Hematopoietic multipotent progenitor cell treated with erythropoietin and hydrocortisone succinate and interleukin-3 and kit ligand, for 6 days (in vitro differentiated cells): Measurements from ENCODE around the gene RNH1.

Experiments used
- DNase-seq: peaks from one replicate; pipeline ENCODE4 v3.0.0-alpha.2; 2015

Gene RNH1

GRCh38 chr11:506995-507726, at the start of gene RNH1:
TSS of gene RNH1 (minus strand) at chr11:507242. CDS start at chr11:502162, 5,080 bp downstream.
- peak; percentile 96 for DNase-seq

- peak; percentile 59 for DNase-seq
These were observed 49.0 kb upstream of the RNH1 start for GRCh38 chr11:555780-556661.

GRCh38 chr11:555227-555779, 48.3 kb upstream of the RNH1 start:
- DNase-seq = no peak

- peak; percentile 83 for DNase-seq
These were observed 47.6 kb upstream of the RNH1 start for GRCh38 chr11:554428-555226.

GRCh38 chr11:553988-554340, 46.9 kb upstream of the RNH1 start:
- no peak for DNase-seq

- no peak for DNase-seq
These were observed 46.3 kb upstream of the RNH1 start for GRCh38 chr11:553083-553987.

GRCh38 chr11:551596-551995, 44.6 kb upstream of the RNH1 start:
- no peak for DNase-seq

- DNase-seq = no peak
These were observed 44.1 kb upstream of the RNH1 start for GRCh38 chr11:551131-551530.

GRCh38 chr11:550746-551085, 43.7 kb upstream of the RNH1 start:
- no peak for DNase-seq

- DNase-seq = no peak
These were observed 43.1 kb upstream of the RNH1 start for GRCh38 chr11:550021-550745.

- DNase-seq = no peak
These were observed 41.9 kb upstream of the RNH1 start for GRCh38 chr11:548700-549603.

- no peak for DNase-seq
These were observed 38.1 kb upstream of the RNH1 start for GRCh38 chr11:545171-545570.

GRCh38 chr11:544817-545166, 37.8 kb upstream of the RNH1 start:
- DNase-seq = no peak

- no peak for DNase-seq
These were observed 34.4 kb upstream of the RNH1 start for GRCh38 chr11:541433-541885.

GRCh38 chr11:540583-541432, 33.8 kb upstream of the RNH1 start:
- no peak for DNase-seq

GRCh38 chr11:539971-540481, 33.0 kb upstream of the RNH1 start:
- no peak for DNase-seq

GRCh38 chr11:538431-539051, 31.5 kb upstream of the RNH1 start:
- no peak for DNase-seq

- no peak for DNase-seq
These were observed 30.8 kb upstream of the RNH1 start for GRCh38 chr11:537622-538430.
